GM18868 (cell line): ENCODE results near the gene CDC5L.
"Not testable (repeated sequence)": the region's sequence is repeated elsewhere in the genome, so short reads cannot be mapped to it uniquely, and the experiment has no call there.

Experiments
- ATAC-seq: cut with Tn5 transposase; IDR thresholded peaks from one replicate; pipeline ENCODE4 v1.9.1; 2021; ENCODE audit warnings: mild to moderate bottlenecking, moderate library complexity; ENCODE audit not compliant: unreplicated experiment

Gene CDC5L

GRCh38 chr6:44410363-44410762, 22.9 kb downstream of the CDC5L start:
- no peak for ATAC-seq

DNA sequence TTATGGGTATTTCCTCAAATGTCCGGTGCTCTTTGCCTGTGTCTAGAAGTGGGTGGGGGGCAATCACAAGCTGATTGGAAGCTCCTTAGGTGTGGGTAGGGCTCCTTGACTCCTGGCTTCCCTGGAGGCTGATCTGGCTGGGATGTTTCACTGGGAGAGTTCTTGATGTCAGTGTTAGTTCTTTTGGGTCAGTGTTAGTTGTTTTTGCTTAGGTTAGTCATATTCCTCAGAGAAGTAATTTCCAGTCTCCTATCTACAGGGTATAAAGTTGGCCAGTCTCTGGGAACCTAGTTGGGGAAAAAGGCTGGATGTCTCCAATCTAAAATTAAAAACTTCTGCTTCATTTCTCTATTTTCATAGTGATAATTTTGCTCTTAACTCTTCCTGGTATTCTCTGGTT, 23.6 kb downstream of the CDC5L start:
- no peak for ATAC-seq

- ATAC-seq: no peak
Observed at GRCh38 chr6:44415449-44415848, 27.9 kb downstream of the CDC5L start.

DNA sequence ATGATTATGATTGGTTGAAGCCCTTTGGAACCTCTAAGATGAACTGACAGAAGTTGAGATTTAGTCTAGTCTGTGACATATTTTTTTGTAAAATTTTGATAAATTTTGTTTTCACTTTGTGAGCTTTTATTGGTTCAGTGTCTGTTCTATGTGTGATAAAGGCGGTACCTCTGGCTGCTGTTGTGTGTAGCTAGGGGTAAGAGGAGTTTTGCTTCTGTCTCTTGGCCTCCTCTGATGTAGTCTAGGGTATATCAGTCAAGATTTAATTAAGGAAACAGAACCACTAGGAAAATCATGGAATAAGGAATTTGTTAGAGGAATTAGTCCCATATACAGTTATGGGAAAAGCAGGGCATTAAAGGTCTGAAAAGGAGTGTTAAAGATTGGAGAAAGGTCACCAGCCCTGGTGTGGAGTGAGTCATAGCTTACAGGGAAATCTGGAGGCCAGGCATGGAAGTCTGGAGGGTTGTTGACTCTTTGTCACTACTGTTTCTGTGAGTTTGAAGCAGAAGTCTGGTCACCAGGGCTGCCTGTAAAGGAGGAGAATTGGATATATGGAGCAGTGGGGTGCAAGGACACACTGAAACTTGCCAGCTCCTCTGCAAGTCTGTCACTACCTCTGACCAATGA, 28.5 kb downstream of the CDC5L start:
- no peak for ATAC-seq

DNA sequence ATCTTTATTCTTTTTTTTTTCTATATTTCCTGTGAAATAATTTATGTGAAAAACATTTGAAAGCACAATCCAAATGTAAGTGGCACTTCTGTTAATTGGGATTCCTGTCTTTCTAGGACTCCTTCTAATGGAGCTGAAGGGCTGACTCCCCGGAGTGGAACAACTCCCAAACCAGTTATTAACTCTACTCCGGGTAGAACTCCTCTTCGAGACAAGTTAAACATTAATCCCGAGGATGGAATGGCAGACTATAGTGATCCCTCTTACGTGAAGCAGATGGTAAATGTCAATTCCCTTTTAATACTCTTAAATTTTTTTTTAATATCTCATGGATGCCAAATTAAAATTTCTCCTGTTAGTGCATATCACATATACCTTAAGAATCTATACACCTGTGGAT, 35.0 kb downstream of the CDC5L start:
- ATAC-seq: no peak

GRCh38 chr6:44423306-44423705, 35.8 kb downstream of the CDC5L start:
- ATAC-seq: no peak

- ATAC-seq: no peak
Observed at GRCh38 chr6:44425951-44426350, 38.4 kb downstream of the CDC5L start.

DNA sequence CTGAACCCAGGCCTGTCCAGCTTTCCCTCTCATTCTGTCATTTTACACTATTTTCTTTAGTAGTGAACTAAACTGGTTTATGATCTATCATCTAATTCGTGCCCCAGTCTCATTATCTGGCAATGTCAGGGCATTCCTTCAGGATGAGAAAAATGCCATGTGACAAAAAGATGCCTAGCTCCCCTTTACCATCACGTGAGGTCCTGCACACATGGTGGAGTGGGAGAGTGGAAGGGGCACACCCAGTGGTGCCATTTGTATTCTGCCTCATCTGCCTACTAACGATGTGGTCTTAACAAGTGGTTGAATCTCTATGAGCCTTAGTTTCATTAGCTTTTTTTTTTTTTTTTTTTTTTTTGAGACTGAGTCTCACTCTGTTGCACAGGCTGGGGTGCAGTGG, 41.2 kb downstream of the CDC5L start:
- no peak for ATAC-seq

GRCh38 chr6:44430326-44430725, 42.8 kb downstream of the CDC5L start:
- no peak for ATAC-seq

GRCh38 chr6:44431118-44431725, 43.7 kb downstream of the CDC5L start:
- peak; percentile 76 for ATAC-seq

DNA sequence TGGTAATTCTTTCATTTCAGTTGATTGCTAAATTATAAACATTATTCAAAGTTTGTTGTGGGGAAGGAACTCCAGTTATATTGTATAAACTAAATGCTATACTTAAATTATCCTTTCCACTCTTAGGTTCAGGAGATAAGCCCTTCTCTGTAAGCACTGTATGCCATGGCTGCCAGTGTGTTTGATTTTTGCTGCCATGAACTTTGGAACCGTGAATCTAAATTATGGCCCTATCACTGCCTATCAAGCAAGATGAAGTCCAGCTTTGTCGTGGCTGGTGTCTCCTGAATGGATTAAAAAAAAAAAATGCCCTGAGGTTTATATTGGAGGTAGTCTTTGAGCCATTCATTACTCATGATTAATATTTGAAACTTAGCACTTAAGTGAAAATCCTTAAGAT, 44.7 kb downstream of the CDC5L start:
- ATAC-seq: no peak

GRCh38 chr6:44432726-44433125, 45.2 kb downstream of the CDC5L start:
- ATAC-seq: no peak

DNA sequence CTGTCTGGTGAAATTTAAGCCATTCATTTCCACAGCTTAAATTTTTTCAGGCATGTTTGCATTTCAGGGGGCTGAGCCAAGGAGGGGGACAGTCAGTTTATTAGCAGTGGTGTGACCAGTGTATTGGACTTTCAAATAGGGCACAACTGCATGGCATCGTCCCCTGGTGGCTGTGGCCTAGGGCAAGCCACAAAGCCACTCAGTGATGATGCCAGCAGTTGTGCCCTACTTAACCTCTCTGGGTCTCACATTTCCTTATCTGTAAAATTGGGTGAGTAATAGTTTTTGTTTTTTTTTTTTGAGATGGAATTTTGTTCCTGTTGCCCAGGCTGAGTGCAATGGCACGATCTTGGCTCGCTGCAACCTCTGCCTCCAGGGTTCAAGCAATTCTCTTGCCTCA, 48.0 kb downstream of the CDC5L start:
- no peak for ATAC-seq

- no peak for ATAC-seq
Observed at GRCh38 chr6:44438827-44439226, 51.3 kb downstream of the CDC5L start.

DNA sequence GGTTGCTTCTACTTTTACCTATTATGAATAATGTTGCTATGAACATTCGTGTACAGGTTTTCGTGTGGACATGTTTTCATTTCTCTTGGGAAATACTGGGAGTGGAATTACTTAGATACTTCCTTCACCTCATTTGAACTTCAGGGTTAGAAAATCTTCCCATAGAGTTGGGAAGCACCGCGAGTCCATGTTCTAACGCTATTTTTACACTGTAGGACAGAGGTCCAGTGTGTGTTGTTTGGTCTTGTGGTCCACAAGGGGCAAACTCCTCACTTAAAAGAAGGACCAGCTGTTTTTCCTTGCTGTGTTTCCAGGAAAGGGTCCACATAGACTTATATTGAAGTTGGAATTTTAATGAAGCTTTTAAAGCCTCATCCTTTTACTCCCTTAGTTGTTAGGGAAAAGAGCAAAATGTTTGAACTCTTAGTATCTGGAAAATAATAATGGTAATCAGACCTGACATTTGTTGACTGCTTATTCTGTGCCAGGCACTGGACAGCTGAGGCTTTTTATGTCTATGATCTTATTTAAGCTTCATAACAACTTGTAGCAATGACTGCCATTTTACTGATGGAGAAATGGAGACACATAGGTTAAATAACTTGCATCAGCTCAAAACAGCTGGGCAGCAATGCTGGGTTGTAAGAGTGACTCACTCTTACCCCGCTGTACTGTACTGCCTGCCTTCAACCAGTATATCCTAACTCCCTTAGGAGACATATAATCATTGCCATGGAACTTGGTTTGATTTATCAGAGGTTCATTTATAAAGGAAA, 52.0 kb downstream of the CDC5L start:
- ATAC-seq: no peak

GRCh38 chr6:44441091-44441855, 53.8 kb downstream of the CDC5L start:
- ATAC-seq: no peak

- no peak for ATAC-seq
Observed at GRCh38 chr6:44442236-44442635, 54.7 kb downstream of the CDC5L start.

DNA sequence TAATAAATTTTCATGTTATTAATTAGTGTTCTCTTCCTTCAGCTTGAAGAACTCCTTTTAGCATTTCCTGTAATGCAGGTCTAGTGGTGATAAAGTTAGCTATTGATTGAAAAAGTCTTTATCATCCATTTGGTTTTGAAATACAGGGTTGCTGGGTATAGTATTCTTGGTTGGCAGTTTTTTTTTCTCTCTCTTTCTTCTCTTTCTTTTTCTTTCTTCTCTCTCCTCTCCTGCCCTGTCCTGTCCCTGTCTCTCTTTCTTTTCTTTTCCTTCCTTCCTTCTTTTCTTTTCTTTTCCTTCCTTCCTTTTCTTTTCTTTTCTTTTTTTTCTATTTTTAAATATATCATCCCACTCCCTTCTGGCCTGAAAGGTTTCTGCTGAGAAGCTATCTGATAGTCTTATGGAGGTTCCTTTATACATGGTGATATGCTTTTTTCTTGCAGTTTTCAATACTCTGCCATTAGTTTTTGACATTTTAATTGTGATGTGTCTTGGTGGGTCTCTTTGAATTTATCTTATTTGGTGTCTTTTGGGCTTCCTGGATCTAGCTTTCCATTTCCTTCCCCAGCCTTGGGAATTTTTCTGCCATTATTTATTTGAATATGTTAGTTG, 55.4 kb downstream of the CDC5L start:
- no peak for ATAC-seq

DNA sequence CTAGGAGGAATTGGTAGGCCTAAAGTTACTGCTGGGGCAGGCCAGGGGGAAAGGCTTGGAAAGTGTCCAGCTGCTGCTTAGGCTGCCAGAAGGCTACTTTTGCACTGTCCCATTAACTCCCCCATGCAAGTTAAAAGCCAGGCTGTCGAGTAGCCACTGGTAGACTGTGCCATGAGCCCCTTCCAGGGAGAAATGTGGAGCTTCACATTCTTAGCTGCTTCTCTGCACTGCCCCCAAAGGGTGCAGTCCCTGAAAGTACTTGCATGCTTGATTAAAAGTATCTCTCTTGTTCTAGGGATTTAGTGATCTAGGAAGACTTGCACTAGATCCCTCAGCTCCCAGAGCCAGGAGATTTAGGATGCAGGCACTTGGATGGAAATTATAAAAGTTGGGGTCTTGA, 57.3 kb downstream of the CDC5L start:
- no peak for ATAC-seq

- no peak for ATAC-seq
Observed at GRCh38 chr6:44446626-44447300, 59.3 kb downstream of the CDC5L start.

DNA sequence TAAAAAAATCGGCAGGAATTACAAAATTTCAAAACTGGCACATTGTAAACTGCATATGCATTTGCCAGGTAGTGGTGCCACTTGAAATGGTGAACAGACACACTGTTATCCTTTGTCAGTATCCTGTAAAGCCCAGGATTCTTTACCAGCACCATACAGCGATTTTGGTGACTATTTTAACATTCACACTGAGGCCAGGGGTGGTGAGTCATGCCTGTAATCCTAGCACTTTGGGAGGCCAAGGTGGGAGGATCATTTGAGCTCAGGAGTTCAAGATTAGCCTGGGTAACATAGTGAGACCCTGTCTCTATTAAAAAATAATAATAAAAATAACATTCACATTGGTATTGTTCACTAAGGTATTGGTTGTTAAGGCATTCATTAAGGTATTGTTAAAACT, 61.7 kb downstream of the CDC5L start:
- ATAC-seq: not testable (repeated sequence)
